Body of pancreas (tissue), 4 donors: Measurements from ENCODE around the gene SPNS1.

Source experiments
- CTCF ChIP-seq, 7 experiments: fragments of 450-650 bp in 4 of 7; fragments of 200-600 bp in 3 of 7; sonication (generic) in 3 of 7; IDR thresholded peaks; one replicate each; pipeline ENCODE4 v1.5.1; 2016 to 2019; ENCODE audit warnings: antibody characterized with exemption in 7 of 7
- POLR2A ChIP-seq, 3 donors: fragments of 450-650 bp; IDR thresholded peaks; one replicate each; pipeline ENCODE4 v1.6.1; 2016; ENCODE audit warnings: antibody characterized with exemption in 3 of 3, mild to moderate bottlenecking in 2 of 3

GRCh38 chr16:28986492-28986891 lies 11.9 kb downstream of the SPNS1 start:
- TF ChIP-seq POLR2A (IDR thresholded peaks at IDR 0.05) (no peak), CTCF (IDR thresholded peaks at IDR 0.05) (no peak)
